Measurements from ENCODE around the gene TUFT1. TPM values are rescaled to one million over a fixed set of nuclear protein-coding genes. Genes with fewer than 3 reads are reported as not detected.

TUFT1 gene
- total and polyA plus RNA-seq, 2 of the 13 experiments (the other 11 are each of a cell fraction or from before 2014, with no cell fraction given), result 6.4 to 7.3 TPM

- Histone ChIP-seq H3K36me3 (replicated peaks in 1 of 2; ENCODE audit: control insufficient read depth in 1 of 2, insufficient read depth in 2 of 2, low read length in 2 of 2) (peaks cover 0 to 4% of the 10 kb centered on the region in 2 experiments; a peak in 1 of 5 replicates), H3K27me3 (ENCODE audit: control insufficient read depth in 1 of 2, insufficient read depth in 2 of 2, low read length in 2 of 2) (no peaks in the 10 kb centered on the region), H2AFZ (ENCODE audit: low read length) (no peak overlapping the region), H3K4me2 (ENCODE audit: low read depth, low read length) (no peak overlapping the region), H3K9ac (ENCODE audit: insufficient read depth, low read depth, low read length) (no peak overlapping the region), H4K20me1 (ENCODE audit: insufficient read depth, low read length) (no peaks in the 10 kb centered on the region), H3K27ac (ENCODE audit: extremely low read length, insufficient read depth, low read length) (no peak overlapping the region), H3K4me1 (ENCODE audit: insufficient read depth, low read length) (no peaks in the 10 kb centered on the region), H3K4me3 (replicated peaks in 1 of 3; ENCODE audit: insufficient read depth in 1 of 3, low read depth in 2 of 3, low read length in 3 of 3) (no peak overlapping the region), H3K79me2 (ENCODE audit: insufficient read depth, low read length) (no peaks in the 10 kb centered on the region), H3K9me3 (ENCODE audit: low read length) (no peaks in the 10 kb centered on the region)
- in situ Hi-C loops (cut with HindIII; ENCODE audit: extremely low pct_ligation_motif_present, low pct_unique_long_range_greater_than_20kb) (no loop called here), intact Hi-C loops (cut with micrococcal nuclease; ENCODE audit: unreplicated experiment) (no loop called here)
- DNase-seq (ENCODE audit: low spot score) (no peak), ATAC-seq (no peak), FAIRE-seq (no peak)
- TF ChIP-seq ZSCAN12 (CRISPR knock-in tag; IDR thresholded peaks at IDR 0.05) (no peak), ZNF282 (IDR thresholded peaks at IDR 0.05; ENCODE audit: partially characterized antibody) (no peak), KDM2A (CRISPR knock-in tag; IDR thresholded peaks at IDR 0.05; ENCODE audit: borderline replicate concordance, low read depth) (no peak), SMAD1 (CRISPR knock-in tag; IDR thresholded peaks at IDR 0.05; ENCODE audit: borderline replicate concordance, low read depth) (no peak), SIX1 (CRISPR knock-in tag; IDR thresholded peaks at IDR 0.05; ENCODE audit: borderline replicate concordance) (no peak), TGIF2 (CRISPR knock-in tag; IDR thresholded peaks at IDR 0.05) (no peak), FOXP1 (IDR thresholded peaks at IDR 0.05) (no peak), FOXP1 (CRISPR knock-in tag; IDR thresholded peaks at IDR 0.05) (no peak), ZEB1 (IDR thresholded peaks at IDR 0.05; ENCODE audit: insufficient replicate concordance, low read depth) (no peak), ZNF44 (CRISPR knock-in tag; IDR thresholded peaks at IDR 0.05) (no peak), BCLAF1 (IDR thresholded peaks at IDR 0.05) (no peak)
- WGBS (ENCODE audit: low lambda C conversion rate), result 84% methylated on average over 9 of the region's 9 CpGs
- CTCF ChIA-PET (ENCODE audit: low intra/inter-chr PET ratio, low total read pairs), result no interaction called here
- no TSS peak for BruUV-seq (replicated peaks)
- POLR2A ChIA-PET, result no interaction called here
Measured at GRCh38 chr1:151629278-151629677, 89.2 kb downstream of the TUFT1 start.

MicroRNAs encoded within 50 kb of the gene (microRNA counts, 767-probe panel; counts per million panel counts)
- not detected for microRNA hsa-miR-554

Small RNAs within 50 kb of the gene (microRNA-seq; reads per million reads assigned to microRNA genes)
- not detected for gene MIR554

Small RNAs within 50 kb of the gene (small RNA-seq; reads per million reads assigned to genes)
- 0 reads per million in 3 experiments for gene MIR554 (ENCODE audit: insufficient read depth in 2 of 3, insufficient read length in 3 of 3, low read depth in 2 of 3, low replicate concordance in 1 of 3)
- gene RF00405 (ENCODE audit: insufficient read depth in 2 of 3, insufficient read length in 3 of 3, low read depth in 2 of 3, low replicate concordance in 1 of 3), result 0 to 0.20 (median 0) reads per million in 3 experiments
- 0 reads per million in 3 experiments for gene RNU6-1062P (ENCODE audit: insufficient read depth in 2 of 3, insufficient read length in 3 of 3, low read depth in 2 of 3, low replicate concordance in 1 of 3)

Other genes with a start within 250 kb of the TUFT1 start
- gene PI4KB, start 212.9 kb upstream of the TUFT1 start, total RNA-seq (2016; rRNA removed; fragmentation: Illumina TruSeq; extraction: Trizol), result 18.6 and 19.5 TPM in 2 replicates
- gene PI4KB, start 212.9 kb upstream of the TUFT1 start, polyA plus RNA-seq (2011; rRNA removed), result 29.3 and 32.6 TPM in 2 replicates
- 32.0 and 36.2 TPM in 2 replicates for gene RFX5, start 193.1 kb upstream of the TUFT1 start, total RNA-seq (2016; rRNA removed; fragmentation: Illumina TruSeq; extraction: Trizol)
- 17.9 and 20.3 TPM in 2 replicates for gene RFX5, start 193.1 kb upstream of the TUFT1 start, polyA plus RNA-seq (2011; rRNA removed)
- 29.0 and 30.2 TPM in 2 replicates for gene SELENBP1, start 167.6 kb upstream of the TUFT1 start, total RNA-seq (2016; rRNA removed; fragmentation: Illumina TruSeq; extraction: Trizol)
- gene SELENBP1, start 167.6 kb upstream of the TUFT1 start, polyA plus RNA-seq (2011; rRNA removed), result 27.8 and 29.3 TPM in 2 replicates
- gene PSMB4, start 140.7 kb upstream of the TUFT1 start, total RNA-seq (2016; rRNA removed; fragmentation: Illumina TruSeq; extraction: Trizol), result 336 and 414 TPM in 2 replicates
- gene PSMB4, start 140.7 kb upstream of the TUFT1 start, polyA plus RNA-seq (2011; rRNA removed), result 364 and 383 TPM in 2 replicates
- 15.3 and 17.1 TPM in 2 replicates for gene POGZ, start 80.8 kb upstream of the TUFT1 start, total RNA-seq (2016; rRNA removed; fragmentation: Illumina TruSeq; extraction: Trizol)
- 45.6 and 46.9 TPM in 2 replicates for gene POGZ, start 80.8 kb upstream of the TUFT1 start, polyA plus RNA-seq (2011; rRNA removed)
- 0.24 and 0.75 TPM in 2 replicates for gene CGN, start 28.9 kb upstream of the TUFT1 start, total RNA-seq (2016; rRNA removed; fragmentation: Illumina TruSeq; extraction: Trizol)
- 0.81 and 1.1 TPM in 2 replicates for gene CGN, start 28.9 kb upstream of the TUFT1 start, polyA plus RNA-seq (2011; rRNA removed)
- 17.8 and 22.8 TPM in 2 replicates for gene SNX27, start 71.7 kb downstream of the TUFT1 start, total RNA-seq (2016; rRNA removed; fragmentation: Illumina TruSeq; extraction: Trizol)
- 14.4 and 14.5 TPM in 2 replicates for gene SNX27, start 71.7 kb downstream of the TUFT1 start, polyA plus RNA-seq (2011; rRNA removed)
- gene CELF3, start 176.5 kb downstream of the TUFT1 start, total RNA-seq (2016; rRNA removed; fragmentation: Illumina TruSeq; extraction: Trizol), result not detected in 2 replicates
- gene CELF3, start 176.5 kb downstream of the TUFT1 start, polyA plus RNA-seq (2011; rRNA removed), result not detected in 2 replicates
- not detected in 2 replicates for gene RIIAD1, start 181.2 kb downstream of the TUFT1 start, total RNA-seq (2016; rRNA removed; fragmentation: Illumina TruSeq; extraction: Trizol)
- not detected in 2 replicates for gene RIIAD1, start 181.2 kb downstream of the TUFT1 start, polyA plus RNA-seq (2011; rRNA removed)
- 107 and 119 TPM in 2 replicates for gene MRPL9, start 223.2 kb downstream of the TUFT1 start, total RNA-seq (2016; rRNA removed; fragmentation: Illumina TruSeq; extraction: Trizol)
- gene MRPL9, start 223.2 kb downstream of the TUFT1 start, polyA plus RNA-seq (2011; rRNA removed), result 64.3 and 72.1 TPM in 2 replicates